Suprapubic skin (tissue), 4 donors: Measurements from ENCODE around the gene SEPTIN7. TPM values are rescaled to one million over a fixed set of nuclear protein-coding genes. Genes with fewer than 3 reads are reported as not detected.

Experiments
- DNase-seq, 2 donors: peaks; one replicate each; pipeline ENCODE4 v3.0.0-alpha.2; 2019; ENCODE audit warnings: low spot score in 2 of 2
- H3K27ac ChIP-seq: fragments of 200-600 bp; sonication (generic); one replicate; pipeline ENCODE4 v1.5.1; 2019
- H3K27me3 ChIP-seq: fragments of 200-600 bp; sonication (generic); one replicate; pipeline ENCODE4 v1.5.1; 2019
- H3K36me3 ChIP-seq: fragments of 200-600 bp; sonication (generic); one replicate; pipeline ENCODE4 v1.5.1; 2019
- H3K4me1 ChIP-seq: fragments of 200-600 bp; sonication (generic); one replicate; pipeline ENCODE4 v1.5.1; 2019
- H3K4me3 ChIP-seq: fragments of 200-600 bp; sonication (generic); one replicate; pipeline ENCODE4 v1.5.1; 2019; ENCODE audit warnings: mild to moderate bottlenecking
- H3K9me3 ChIP-seq: fragments of 200-600 bp; sonication (generic); one replicate; pipeline ENCODE4 v1.5.1; 2019
- EP300 ChIP-seq: sonication (generic); formaldehyde crosslinking; IDR thresholded peaks from one replicate; pipeline ENCODE4 v1.6.1; 2017; ENCODE audit warnings: antibody characterized with exemption
- POLR2A ChIP-seq, 2 donors: fragments of 450-650 bp; IDR thresholded peaks; one replicate each; pipeline ENCODE4 v1.6.1; 2017; ENCODE audit warnings: antibody characterized with exemption in 2 of 2, mild to moderate bottlenecking in 2 of 2, moderate library complexity in 2 of 2
- POLR2AphosphoS5 ChIP-seq, 3 donors: sonication (generic); formaldehyde crosslinking; IDR thresholded peaks; one replicate each; pipeline ENCODE4 v1.6.1; 2017; ENCODE audit warnings: antibody characterized with exemption in 3 of 3
- WGBS: methylation state at CpG from one replicate; pipeline ENCODE4 v1.1.5; 2018; 5-methylcytosine and 5-hydroxymethylcytosine counted together
- total RNA-seq, 4 donors: library from RNA; depleted of rRNA; stranded (reverse); fragments of >200 nt; gene quantifications; one replicate each; pipeline ENCODE4 v1.1.0, GENCODE V29; 2016
- TF ChIP-seq, protein P1 (sequence below), 2 donors: fragments of 200-600 bp in 1 of 2; fragments of 450-650 bp in 1 of 2; sonication (generic) in 1 of 2; IDR thresholded peaks; one replicate each; pipeline ENCODE4 v1.5.1; 2016 to 2019; ENCODE audit warnings: antibody characterized with exemption in 2 of 2, mild to moderate bottlenecking in 1 of 2, moderate library complexity in 1 of 2

The SEPTIN7 gene
- total RNA-seq, 4 donors from 2014 or later, result 110 to 140 (median 127) TPM

DNA sequence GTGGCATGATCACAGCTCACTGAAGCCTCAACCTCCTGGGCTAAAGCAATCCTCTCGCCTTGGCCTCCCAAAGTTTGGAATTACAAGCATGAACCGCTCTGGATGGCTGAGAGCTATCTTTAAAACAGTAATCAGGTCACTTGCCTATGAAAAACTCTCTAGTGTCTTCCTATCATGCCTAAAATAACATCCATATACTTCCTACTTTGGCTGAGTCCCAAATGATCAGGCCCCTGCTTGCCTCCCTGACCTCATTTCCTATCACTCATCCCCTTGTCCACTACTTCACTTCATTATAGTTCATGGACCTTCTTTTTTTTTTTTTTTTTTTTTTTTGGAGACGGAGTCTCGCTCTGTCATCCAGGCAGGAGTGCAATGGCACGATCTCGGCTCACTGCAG lies 28.0 kb downstream of the SEPTIN7 start:
- 94% methylated on average over 6 of the region's 6 CpGs for WGBS
- no peak overlapping the region for H3K27ac ChIP-seq
- peaks cover 46% of the 10 kb centered on the region for H3K4me1 ChIP-seq
- no peak for TF ChIP-seq POLR2AphosphoS5 (IDR thresholded peaks at IDR 0.05)
- TF ChIP-seq POLR2A (IDR thresholded peaks at IDR 0.05), result no peak
- TF ChIP-seq, protein P1, sequence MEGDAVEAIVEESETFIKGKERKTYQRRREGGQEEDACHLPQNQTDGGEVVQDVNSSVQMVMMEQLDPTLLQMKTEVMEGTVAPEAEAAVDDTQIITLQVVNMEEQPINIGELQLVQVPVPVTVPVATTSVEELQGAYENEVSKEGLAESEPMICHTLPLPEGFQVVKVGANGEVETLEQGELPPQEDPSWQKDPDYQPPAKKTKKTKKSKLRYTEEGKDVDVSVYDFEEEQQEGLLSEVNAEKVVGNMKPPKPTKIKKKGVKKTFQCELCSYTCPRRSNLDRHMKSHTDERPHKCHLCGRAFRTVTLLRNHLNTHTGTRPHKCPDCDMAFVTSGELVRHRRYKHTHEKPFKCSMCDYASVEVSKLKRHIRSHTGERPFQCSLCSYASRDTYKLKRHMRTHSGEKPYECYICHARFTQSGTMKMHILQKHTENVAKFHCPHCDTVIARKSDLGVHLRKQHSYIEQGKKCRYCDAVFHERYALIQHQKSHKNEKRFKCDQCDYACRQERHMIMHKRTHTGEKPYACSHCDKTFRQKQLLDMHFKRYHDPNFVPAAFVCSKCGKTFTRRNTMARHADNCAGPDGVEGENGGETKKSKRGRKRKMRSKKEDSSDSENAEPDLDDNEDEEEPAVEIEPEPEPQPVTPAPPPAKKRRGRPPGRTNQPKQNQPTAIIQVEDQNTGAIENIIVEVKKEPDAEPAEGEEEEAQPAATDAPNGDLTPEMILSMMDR (IDR thresholded peaks at IDR 0.05), result no peak
- no peak for TF ChIP-seq EP300
- DNase-seq, result no peak
- H3K27me3 ChIP-seq, result no peaks in the 10 kb centered on the region
- no peak overlapping the region for H3K4me3 ChIP-seq
- H3K9me3 ChIP-seq, result no peaks in the 10 kb centered on the region
- H3K36me3 ChIP-seq, result peaks cover 6% of the 10 kb centered on the region

DNA sequence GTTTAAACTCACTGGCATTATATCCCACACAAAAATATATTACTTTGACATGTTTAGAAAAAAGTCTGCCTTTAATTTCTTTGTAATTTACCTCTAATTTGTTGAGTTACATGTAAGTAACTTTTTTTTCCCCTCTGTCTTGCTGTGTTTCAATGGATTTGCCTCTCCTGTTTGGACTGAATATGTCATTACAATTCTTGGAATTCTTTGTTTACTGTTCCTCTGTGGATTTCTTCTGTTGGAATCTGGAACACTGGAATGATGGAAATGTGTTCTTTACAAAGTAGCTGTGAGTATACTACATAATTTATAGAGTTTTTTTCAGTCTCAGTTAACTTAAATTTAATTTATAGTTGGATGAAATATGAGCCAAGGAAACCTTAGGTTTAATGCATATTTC lies 30.4 kb downstream of the SEPTIN7 start:
- no peak for TF ChIP-seq POLR2AphosphoS5 (IDR thresholded peaks at IDR 0.05)
- TF ChIP-seq, protein P1 (IDR thresholded peaks at IDR 0.05), result no peak
- TF ChIP-seq EP300, result no peak
- no peak for TF ChIP-seq POLR2A (IDR thresholded peaks at IDR 0.05)
- Histone ChIP-seq H3K4me1 (peaks cover 31% of the 10 kb centered on the region), H3K9me3 (no peaks in the 10 kb centered on the region), H3K27ac (no peak overlapping the region), H3K36me3 (peaks cover 18% of the 10 kb centered on the region), H3K4me3 (no peak overlapping the region), H3K27me3 (no peaks in the 10 kb centered on the region)
- DNase-seq, result no peak

DNA sequence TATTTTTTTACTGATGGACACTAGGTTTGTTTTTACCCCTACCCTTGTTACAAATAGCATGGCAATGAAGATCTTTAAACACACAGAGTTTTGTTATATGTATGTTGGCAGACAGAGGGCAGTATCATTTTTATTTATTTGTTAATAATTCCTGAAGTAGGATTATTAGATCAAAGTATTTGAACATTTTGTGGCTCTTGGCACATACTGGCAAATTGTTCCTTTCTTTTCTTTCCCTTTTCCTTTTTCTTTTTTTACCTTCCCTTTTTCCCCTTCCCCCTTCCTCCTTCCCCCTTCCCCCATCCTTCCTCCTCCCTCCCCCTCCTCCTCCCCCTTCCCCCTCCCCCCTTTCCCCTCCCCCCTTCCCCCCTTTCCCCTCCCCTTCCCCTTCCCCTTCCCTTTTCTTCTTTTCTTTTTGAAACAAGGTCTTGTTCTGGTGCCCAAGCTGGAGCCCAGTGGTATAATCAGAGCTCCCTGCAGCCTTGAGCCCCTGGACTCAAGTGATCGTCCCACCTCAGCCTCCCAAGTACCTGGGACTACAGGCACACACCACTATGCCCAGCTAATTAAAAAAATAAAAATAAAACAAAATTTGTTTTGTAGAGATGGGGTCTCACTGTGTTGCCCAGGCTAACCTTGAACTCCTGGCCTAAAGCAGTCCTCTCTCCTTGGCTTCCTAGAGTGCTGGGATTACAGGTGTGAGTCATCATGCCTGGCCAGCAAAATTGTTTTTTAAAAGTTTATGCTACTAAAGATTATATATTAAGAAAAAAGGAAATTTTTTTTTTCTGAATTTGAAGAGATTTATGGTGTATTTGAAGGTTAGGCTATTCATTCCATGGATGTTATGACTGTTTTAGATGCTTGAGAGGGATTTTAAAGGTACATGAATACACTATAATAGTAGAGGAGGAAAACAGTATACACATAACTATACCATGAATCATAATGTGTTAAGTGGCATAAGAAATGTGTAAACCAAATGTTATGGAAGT lies 39.3 kb downstream of the SEPTIN7 start:
- 100% methylated on average over 1 of the region's 1 CpG for WGBS
- Histone ChIP-seq H3K27ac (no peak overlapping the region), H3K9me3 (no peaks in the 10 kb centered on the region), H3K27me3 (no peaks in the 10 kb centered on the region), H3K4me3 (no peak overlapping the region), H3K4me1 (peaks cover 7% of the 10 kb centered on the region), H3K36me3 (peaks cover 11% of the 10 kb centered on the region)
- TF ChIP-seq EP300, result no peak
- TF ChIP-seq, protein P1 (IDR thresholded peaks at IDR 0.05), result no peak
- TF ChIP-seq POLR2A (IDR thresholded peaks at IDR 0.05), result no peak
- TF ChIP-seq POLR2AphosphoS5 (IDR thresholded peaks at IDR 0.05), result no peak
- DNase-seq, result peak in 1 of 2 donors; percentile 8

DNA sequence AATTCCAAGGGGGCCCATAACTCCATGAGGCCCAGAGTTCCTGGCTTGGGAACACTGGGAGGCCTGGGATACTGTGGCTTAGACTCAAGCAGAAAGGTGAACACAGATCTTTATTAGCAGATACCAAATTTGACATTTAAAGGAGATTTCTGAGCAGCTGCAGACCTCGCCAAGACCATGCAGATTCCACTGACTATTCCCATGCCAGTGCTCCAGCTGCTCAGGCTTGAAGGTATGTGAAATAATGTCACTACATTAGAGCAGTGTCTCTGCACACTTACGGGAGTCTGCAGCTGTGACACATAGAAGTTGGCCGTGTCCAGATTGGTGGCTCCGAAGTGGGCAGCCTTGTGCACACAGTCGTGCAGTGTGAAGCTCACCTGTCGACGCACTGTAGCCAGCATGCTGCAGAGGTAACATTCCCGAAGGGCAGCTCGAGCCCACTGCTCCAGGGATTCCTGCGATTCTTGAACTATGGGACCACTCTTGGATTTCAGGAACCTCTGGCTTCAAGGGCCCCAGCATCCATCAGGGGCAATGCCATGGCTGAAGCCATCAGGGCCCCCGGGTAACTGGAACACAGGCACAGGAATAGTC lies 46.1 kb downstream of the SEPTIN7 start:
- 95% methylated on average over 5 of the region's 11 CpGs for WGBS
- no peak overlapping the region for H3K4me3 ChIP-seq
- H3K36me3 ChIP-seq, result peaks cover 18% of the 10 kb centered on the region
- no peaks in the 10 kb centered on the region for H3K27me3 ChIP-seq
- no peaks in the 10 kb centered on the region for H3K9me3 ChIP-seq
- H3K27ac ChIP-seq, result no peak overlapping the region
- no peak for DNase-seq
- peaks cover 9% of the 10 kb centered on the region for H3K4me1 ChIP-seq
- TF ChIP-seq POLR2A (IDR thresholded peaks at IDR 0.05) (no peak), EP300 (no peak), POLR2AphosphoS5 (IDR thresholded peaks at IDR 0.05) (no peak)
- TF ChIP-seq, protein P1 (IDR thresholded peaks at IDR 0.05), result no peak

DNA sequence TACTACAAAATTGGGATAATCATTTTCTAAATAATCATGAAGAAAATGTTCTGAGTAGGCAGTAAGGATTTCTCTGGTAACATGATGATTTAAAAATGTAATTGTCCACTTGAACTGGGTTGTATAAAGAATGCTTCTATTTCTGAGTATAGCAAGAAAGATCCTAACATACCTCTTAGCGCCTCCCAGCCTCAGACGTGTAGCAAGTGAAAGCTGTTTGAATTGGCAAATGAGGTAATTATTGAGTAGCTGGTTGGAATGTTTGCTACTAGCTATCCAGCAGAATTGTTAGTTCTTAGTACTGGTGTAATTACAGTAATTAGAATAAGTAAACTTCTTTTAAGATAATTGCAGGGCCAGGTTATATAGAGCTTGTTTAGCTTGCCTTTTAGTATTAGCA lies 47.9 kb downstream of the SEPTIN7 start:
- no peak overlapping the region for H3K27ac ChIP-seq
- TF ChIP-seq EP300 (no peak), POLR2AphosphoS5 (IDR thresholded peaks at IDR 0.05) (no peak), POLR2A (IDR thresholded peaks at IDR 0.05) (no peak)
- H3K27me3 ChIP-seq, result no peaks in the 10 kb centered on the region
- peaks cover 9% of the 10 kb centered on the region for H3K4me1 ChIP-seq
- no peak overlapping the region for H3K4me3 ChIP-seq
- no peaks in the 10 kb centered on the region for H3K9me3 ChIP-seq
- 76% methylated on average over 2 of the region's 2 CpGs for WGBS
- no peak for DNase-seq
- H3K36me3 ChIP-seq, result peaks cover 18% of the 10 kb centered on the region
